Activated CD4-positive, alpha-beta T cell treated with anti-CD3 and anti-CD28 coated beads, Interleukin-2, Interleukin-4, amounts not matched to agents 100 ng/mL and 50 ng/mL, durations not matched to agents 16 hours and 8 hours (primary cell): Measurements from ENCODE around the gene GPX1.
A peak's percentile ranks its signal among the peaks of the same experiment; 100 is the strongest.
"Not testable (repeated sequence)": the region's sequence is repeated elsewhere in the genome, so short reads cannot be mapped to it uniquely, and the experiment has no call there.

Experiments
- DNase-seq: peaks from one replicate; pipeline ENCODE4 v3.0.0-alpha.2; 2020; ENCODE audit warnings: low spot score

GPX1 gene

GRCh38 chr3:49358217-49358883 lies at the start of gene GPX1:
Gene GPX1, minus strand, starts transcription at chr3:49358353. Its CDS starts 75 bp downstream, at chr3:49358278.
- DNase-seq, result peak; percentile 93

GRCh38 chr3:49406571-49407565 lies 48.7 kb upstream of the GPX1 start:
- no peak for DNase-seq

- not testable (repeated sequence) for DNase-seq
Measured at GRCh38 chr3:49405570-49405969, 47.4 kb upstream of the GPX1 start.

GRCh38 chr3:49403891-49404290 lies 45.7 kb upstream of the GPX1 start:
- DNase-seq, result no peak

GRCh38 chr3:49401766-49402165 lies 43.6 kb upstream of the GPX1 start:
- DNase-seq, result no peak

GRCh38 chr3:49399461-49399860 lies 41.3 kb upstream of the GPX1 start:
- no peak for DNase-seq

- no peak for DNase-seq
Measured at GRCh38 chr3:49397470-49397869, 39.3 kb upstream of the GPX1 start.

GRCh38 chr3:49391310-49391709 lies 33.2 kb upstream of the GPX1 start:
- DNase-seq, result not testable (repeated sequence)

- no peak for DNase-seq
Measured at GRCh38 chr3:49389297-49389696, 31.1 kb upstream of the GPX1 start.

- DNase-seq, result no peak
Measured at GRCh38 chr3:49388289-49388820, 30.2 kb upstream of the GPX1 start.

GRCh38 chr3:49387721-49388120 lies 29.6 kb upstream of the GPX1 start:
- no peak for DNase-seq

GRCh38 chr3:49386056-49386756 lies 28.1 kb upstream of the GPX1 start:
- DNase-seq, result no peak

GRCh38 chr3:49385617-49386016 lies 27.5 kb upstream of the GPX1 start:
- no peak for DNase-seq

- no peak for DNase-seq
Measured at GRCh38 chr3:49383387-49383786, 25.2 kb upstream of the GPX1 start.

GRCh38 chr3:49378249-49378895 lies 20.2 kb upstream of the GPX1 start:
- no peak for DNase-seq

- peak; percentile 67 for DNase-seq
Measured at GRCh38 chr3:49377483-49377882, 19.3 kb upstream of the GPX1 start.

- DNase-seq, result no peak
Measured at GRCh38 chr3:49371946-49372345, 13.8 kb upstream of the GPX1 start.

GRCh38 chr3:49370585-49371290 lies 12.6 kb upstream of the GPX1 start:
- no peak for DNase-seq

GRCh38 chr3:49362561-49362960 lies 4.4 kb upstream of the GPX1 start:
- no peak for DNase-seq

- no peak for DNase-seq
Measured at GRCh38 chr3:49359623-49360022, 1.5 kb upstream of the GPX1 start.

GRCh38 chr3:49358884-49359225 lies 702 bp upstream of the GPX1 start:
- DNase-seq, result no peak
